Naive thymus-derived CD4-positive, alpha-beta T cell (primary cell): ENCODE data around the gene BBS12. TPM values are rescaled to one million over a fixed set of nuclear protein-coding genes. Genes with fewer than 3 reads are reported as not detected.

Source experiments
- ATAC-seq: fragments of 150-1000 bp; cut with Tn5 transposase; 2 replicates; pipeline ENCODE4 v1.10.0; 2021; ENCODE audit warnings: mild to moderate bottlenecking, moderate library complexity
- CTCF ChIA-PET: fragments of 350-600 bp; sonication (Branson Sonifier 250); formaldehyde crosslinking; loops from one replicate; lab custom pipeline; 2021; ENCODE audit warnings: antibody characterized with exemption; lab: Charles Lee
- POLR2A ChIA-PET: fragments of 350-600 bp; sonication (Branson Sonifier 250); formaldehyde crosslinking; loops from one replicate; lab custom pipeline; 2021; ENCODE audit warnings: antibody characterized with exemption, inconsistent platforms; lab: Charles Lee
- DNase-seq, 9 donors: peaks; one replicate each; pipeline versions ENCODE4 v3.0.0 to v3.0.0-alpha.2; 2020 to 2022; ENCODE audit warnings: mixed read lengths in 1 of 9
- H3K27ac ChIP-seq: one replicate; pipeline ENCODE4 v1.7.0; 2013; ENCODE audit warnings: mild to moderate bottlenecking, low read depth, low read length, moderate library complexity
- H3K27me3 ChIP-seq, 2 donors: one replicate each; pipeline ENCODE4 v1.7.0; 2013; ENCODE audit warnings: low read length in 2 of 2, mild to moderate bottlenecking in 2 of 2, moderate library complexity in 2 of 2; ENCODE audit not compliant: control insufficient read depth in 2 of 2, insufficient read depth in 2 of 2
- H3K36me3 ChIP-seq, 3 experiments: 1 replicate in 2 of 3; 2 replicates in 1 of 3; pipeline ENCODE4 v1.7.0; 2013; ENCODE audit warnings: low read length in 3 of 3, mild to moderate bottlenecking in 3 of 3, moderate library complexity in 1 of 3; ENCODE audit not compliant: insufficient read depth in 3 of 3, control insufficient read depth in 2 of 3
- H3K4me1 ChIP-seq, 2 donors: one replicate each; pipeline ENCODE4 v1.7.0; 2013; ENCODE audit warnings: low read length in 2 of 2, mild to moderate bottlenecking in 2 of 2, moderate library complexity in 1 of 2; ENCODE audit not compliant: control insufficient read depth in 2 of 2, insufficient read depth in 2 of 2
- H3K4me3 ChIP-seq: 2 replicates; pipeline ENCODE4 v1.7.0; 2013; ENCODE audit warnings: mild to moderate bottlenecking, low read length
- H3K9me3 ChIP-seq, 3 experiments: 1 replicate in 2 of 3; 2 replicates in 1 of 3; pipeline ENCODE4 v1.7.0; 2013; ENCODE audit warnings: low read length in 3 of 3; ENCODE audit not compliant: control insufficient read depth in 2 of 3
- H3K27ac Mint-ChIP-seq, 9 donors: one replicate each; pipeline ENCODE4 v1.8.0; 2020 to 2022; ENCODE audit warnings: mixed read lengths in 9 of 9, mild to moderate bottlenecking in 8 of 9, moderate library complexity in 5 of 9, inconsistent platforms in 2 of 9
- H3K27me3 Mint-ChIP-seq, 5 donors: one replicate each; pipeline ENCODE4 v1.8.0; 2021 to 2022; ENCODE audit warnings: mixed read lengths in 5 of 5, mild to moderate bottlenecking in 1 of 5
- H3K36me3 Mint-ChIP-seq, 5 donors: one replicate each; pipeline ENCODE4 v1.8.0; 2020 to 2022; ENCODE audit warnings: mixed read lengths in 5 of 5, mild to moderate bottlenecking in 3 of 5, inconsistent platforms in 1 of 5
- H3K4me1 Mint-ChIP-seq, 7 donors: one replicate each; pipeline ENCODE4 v1.8.0; 2020 to 2022; ENCODE audit warnings: mixed read lengths in 7 of 7, mild to moderate bottlenecking in 3 of 7, inconsistent platforms in 1 of 7
- H3K4me3 Mint-ChIP-seq, 10 donors: one replicate each; pipeline ENCODE4 v1.8.0; 2020 to 2022; ENCODE audit warnings: mild to moderate bottlenecking in 10 of 10, mixed read lengths in 10 of 10, moderate library complexity in 6 of 10, inconsistent platforms in 2 of 10
- H3K9me3 Mint-ChIP-seq, 11 donors: one replicate each; pipeline ENCODE4 v1.8.0; 2020 to 2022; ENCODE audit warnings: mixed read lengths in 11 of 11, mild to moderate bottlenecking in 4 of 11, inconsistent platforms in 1 of 11, moderate library complexity in 1 of 11
- intact Hi-C, 2 donors: fragments of 100-400 bp; cut with micrococcal nuclease; formaldehyde crosslinking; loops; one replicate each; pipeline ENCODE4 v1.15.1; 2023
- polyA plus RNA-seq, 2 donors: library from polyadenylated mRNA; unstranded; fragments of 300-500 nt; fragmentation: Illumina TruSeq; gene quantifications; one replicate each; pipeline ENCODE4 v1.2.3, GENCODE V29; 2021
- total RNA-seq, 6 experiments: library from RNA in 5 of 6; stranded (reverse) in 5 of 6; gene quantifications; 1 replicate in 5 of 6; 2 replicates in 1 of 6; pipeline ENCODE4 v1.2.3 and lab custom pipeline; 2021 to 2026

The BBS12 gene
- total and polyA plus RNA-seq, 7 experiments from 2014 or later = 0.71 to 4.3 (median 1.9) TPM

GRCh38 chr4:122744229-122744628 is 11.7 kb downstream of the BBS12 start:
- DNase-seq = no peak
- H3K36me3 ChIP-seq = peaks cover 0 to 14% (median 0%) of the 10 kb centered on the region in 3 experiments
- Mint-ChIP-seq H3K9me3 (peaks cover 0 to 39% (median 11%) of the 10 kb centered on the region in 11 donors), H3K36me3 (peaks cover 10 to 39% (median 34%) of the 10 kb centered on the region in 5 donors), H3K27me3 (no peaks in the 10 kb centered on the region), H3K27ac (no peak overlapping the region), H3K4me3 (no peak overlapping the region), H3K4me1 (peaks cover 0 to 29% (median 0%) of the 10 kb centered on the region in 7 donors)
- H3K4me1 ChIP-seq = no peaks in the 10 kb centered on the region
- peak; percentile 57 for ATAC-seq
- H3K27ac ChIP-seq = no peak overlapping the region
- intact Hi-C loops = no loop called here
- H3K9me3 ChIP-seq = peaks cover 0 to 12% (median 6%) of the 10 kb centered on the region in 3 experiments
- no peaks in the 10 kb centered on the region for H3K27me3 ChIP-seq
- no peak overlapping the region for H3K4me3 ChIP-seq
- ChIA-PET POLR2A (no interaction called here), CTCF (interaction anchor here (0.5 kb wide), 1 partner anchor 9 kb away, joined by 3 read pairs; no protein-coding TSS in a partner anchor)

- no peak overlapping the region for H3K4me3 ChIP-seq
- peak overlapping the region in 1 of 9 donors; percentile 85 for H3K27ac Mint-ChIP-seq
- POLR2A ChIA-PET = no interaction called here
- H3K4me1 ChIP-seq = no peaks in the 10 kb centered on the region
- peaks cover 0 to 28% (median 8%) of the 10 kb centered on the region in 11 donors for H3K9me3 Mint-ChIP-seq
- CTCF ChIA-PET = interaction anchor here (1.3 kb wide), 1 partner anchor 11 kb away, joined by 6 read pairs; no protein-coding TSS in a partner anchor
- peaks cover 10 to 35% (median 26%) of the 10 kb centered on the region in 5 donors for H3K36me3 Mint-ChIP-seq
- peaks cover 14 to 20% (median 18%) of the 10 kb centered on the region in 5 donors for H3K27me3 Mint-ChIP-seq
- peaks cover 0 to 14% (median 0%) of the 10 kb centered on the region in 3 experiments for H3K36me3 ChIP-seq
- ATAC-seq (peak; percentile 52), DNase-seq (no peak)
- no peaks in the 10 kb centered on the region for H3K27me3 ChIP-seq
- intact Hi-C loops = loop anchor here in 1 of 2 donors (1.0 kb wide), 1 partner anchor 14 kb away; the partner anchor contains the start of gene BBS12
- H3K9me3 ChIP-seq = peaks cover 0 to 12% (median 6%) of the 10 kb centered on the region in 3 experiments
- no peak overlapping the region for H3K27ac ChIP-seq
- H3K4me1 Mint-ChIP-seq = peaks cover 0 to 32% (median 0%) of the 10 kb centered on the region in 7 donors
- H3K4me3 Mint-ChIP-seq = peak overlapping the region in 1 of 10 donors; percentile 47
These were observed 14.0 kb downstream of the BBS12 start for GRCh38 chr4:122746485-122746965.

GRCh38 chr4:122747068-122747467 is 14.6 kb downstream of the BBS12 start:
- no peaks in the 10 kb centered on the region for H3K27me3 ChIP-seq
- no peak overlapping the region for H3K4me3 ChIP-seq
- peaks cover 0 to 32% (median 0%) of the 10 kb centered on the region in 7 donors for H3K4me1 Mint-ChIP-seq
- ATAC-seq = no peak
- POLR2A ChIA-PET = no interaction called here
- H3K27ac ChIP-seq = no peak overlapping the region
- intact Hi-C loops = no loop called here
- peaks cover 0 to 27% (median 6%) of the 10 kb centered on the region in 11 donors for H3K9me3 Mint-ChIP-seq
- peak overlapping the region in 1 of 9 donors; percentile 85 for H3K27ac Mint-ChIP-seq
- H3K4me1 ChIP-seq = no peaks in the 10 kb centered on the region
- peaks cover 19 to 25% (median 24%) of the 10 kb centered on the region in 5 donors for H3K27me3 Mint-ChIP-seq
- no peak for DNase-seq
- peaks cover 10 to 33% (median 20%) of the 10 kb centered on the region in 5 donors for H3K36me3 Mint-ChIP-seq
- H3K4me3 Mint-ChIP-seq = peak overlapping the region in 1 of 10 donors; percentile 47
- H3K36me3 ChIP-seq = peaks cover 0 to 11% (median 0%) of the 10 kb centered on the region in 3 experiments
- peaks cover 0 to 12% (median 6%) of the 10 kb centered on the region in 3 experiments for H3K9me3 ChIP-seq
- CTCF ChIA-PET = interaction anchor here (1.3 kb wide), 1 partner anchor 11 kb away, joined by 6 read pairs; no protein-coding TSS in a partner anchor

GRCh38 chr4:122747883-122748282 is 15.4 kb downstream of the BBS12 start:
- H3K27me3 ChIP-seq = no peaks in the 10 kb centered on the region
- H3K36me3 ChIP-seq = peaks cover 0 to 6% (median 0%) of the 10 kb centered on the region in 3 experiments
- H3K9me3 ChIP-seq = peaks cover 0 to 11% (median 6%) of the 10 kb centered on the region in 3 experiments
- H3K36me3 Mint-ChIP-seq = peaks cover 2 to 27% (median 12%) of the 10 kb centered on the region in 5 donors
- no peaks in the 10 kb centered on the region for H3K4me1 ChIP-seq
- H3K4me1 Mint-ChIP-seq = peaks cover 0 to 32% (median 0%) of the 10 kb centered on the region in 7 donors
- DNase-seq (no peak), ATAC-seq (no peak)
- peak overlapping the region in 1 of 9 donors; percentile 72 for H3K27ac Mint-ChIP-seq
- H3K27me3 Mint-ChIP-seq = peaks cover 22 to 33% (median 27%) of the 10 kb centered on the region in 5 donors
- CTCF ChIA-PET = interaction anchor here (1.3 kb wide), 1 partner anchor 10 kb away, joined by 6 read pairs; no protein-coding TSS in a partner anchor
- intact Hi-C loops = no loop called here
- H3K4me3 Mint-ChIP-seq = no peak overlapping the region
- POLR2A ChIA-PET = no interaction called here
- H3K9me3 Mint-ChIP-seq = peaks cover 0 to 21% (median 5%) of the 10 kb centered on the region in 11 donors
- H3K4me3 ChIP-seq = no peak overlapping the region
- H3K27ac ChIP-seq = no peak overlapping the region

DNA sequence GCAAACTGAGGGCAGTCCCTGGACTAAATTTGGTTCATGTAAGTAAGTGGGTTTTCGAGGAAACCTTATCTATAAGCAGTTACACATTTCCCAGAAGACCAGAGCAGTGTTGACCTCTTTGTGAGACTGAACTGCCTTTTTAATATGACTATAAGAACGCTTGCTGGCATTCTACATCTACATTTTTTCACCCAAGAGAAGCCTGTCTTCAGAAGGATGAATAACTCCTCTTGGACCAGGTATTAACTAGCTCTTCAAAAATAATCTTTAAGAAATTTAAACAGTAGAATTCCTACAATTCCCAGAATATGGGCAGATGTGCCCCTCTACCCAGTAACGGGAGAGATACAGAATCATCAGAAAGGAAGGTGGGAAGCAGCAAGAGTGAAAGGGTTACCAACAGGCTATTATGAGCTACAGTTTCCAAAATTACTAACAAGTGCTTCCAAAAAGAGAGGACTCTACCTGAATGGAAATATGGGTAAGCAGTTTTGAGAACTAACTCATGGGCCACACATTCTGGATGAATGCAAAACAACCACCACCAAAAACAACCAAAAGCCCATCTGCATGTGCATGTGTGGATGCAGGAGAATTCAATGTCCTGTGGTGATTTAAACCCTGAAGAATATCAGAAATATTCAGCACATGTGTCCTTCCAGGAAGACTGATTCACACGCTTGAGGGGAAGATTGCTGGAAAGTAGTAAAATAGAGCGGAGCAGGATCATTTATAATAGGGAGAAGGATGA is 17.4 kb downstream of the BBS12 start:
- Histone ChIP-seq H3K9me3 (no peaks in the 10 kb centered on the region), H3K4me1 (no peaks in the 10 kb centered on the region), H3K4me3 (no peak overlapping the region), H3K27me3 (no peaks in the 10 kb centered on the region), H3K36me3 (no peaks in the 10 kb centered on the region), H3K27ac (no peak overlapping the region)
- ChIA-PET CTCF (interaction anchor here (0.6 kb wide), 1 partner anchor 1503 kb away, joined by 4 read pairs; no protein-coding TSS in a partner anchor), POLR2A (interaction anchor here (0.6 kb wide), 1 partner anchor 8 kb away, joined by 3 read pairs; no protein-coding TSS in a partner anchor)
- intact Hi-C loops = no loop called here
- Mint-ChIP-seq H3K9me3 (peaks cover 0 to 18% (median 3%) of the 10 kb centered on the region in 11 donors), H3K4me1 (peaks cover 0 to 32% (median 0%) of the 10 kb centered on the region in 7 donors), H3K27me3 (peaks cover 27 to 37% (median 35%) of the 10 kb centered on the region in 5 donors), H3K27ac (no peak overlapping the region), H3K4me3 (no peak overlapping the region), H3K36me3 (peaks cover 0 to 17% (median 0%) of the 10 kb centered on the region in 5 donors)
- DNase-seq (no peak), ATAC-seq (no peak)

DNA sequence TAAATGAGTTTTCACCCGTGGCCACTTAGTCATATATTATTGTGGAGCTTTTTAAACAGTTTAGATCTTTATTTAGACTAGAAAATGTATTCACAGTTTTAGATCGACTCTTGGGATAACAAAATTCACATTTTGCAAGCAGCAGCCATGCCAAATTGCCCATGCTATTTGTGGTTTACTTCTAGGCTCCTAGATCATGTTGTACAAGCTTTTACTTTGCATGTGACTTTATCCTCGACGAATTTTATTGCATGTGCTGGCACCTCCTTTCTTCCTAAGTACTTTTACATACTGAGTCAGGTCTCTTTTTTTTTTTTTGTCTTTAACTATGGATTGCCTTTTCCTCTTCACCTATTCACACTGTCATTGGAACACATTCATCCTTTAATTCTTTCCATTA is 23.2 kb downstream of the BBS12 start:
- no peak overlapping the region for H3K4me3 ChIP-seq
- ATAC-seq = no peak
- H3K9me3 ChIP-seq = no peaks in the 10 kb centered on the region
- Mint-ChIP-seq H3K27me3 (peaks cover 17 to 39% (median 35%) of the 10 kb centered on the region in 5 donors), H3K27ac (no peak overlapping the region), H3K9me3 (no peaks in the 10 kb centered on the region), H3K36me3 (no peaks in the 10 kb centered on the region), H3K4me1 (peaks cover 0 to 6% (median 0%) of the 10 kb centered on the region in 7 donors), H3K4me3 (no peak overlapping the region)
- CTCF ChIA-PET = interaction anchor here (0.7 to 1.2 kb wide), 2 partner anchors 175 to 338 kb away, joined by 3 read pairs; no protein-coding TSS in a partner anchor
- no peak overlapping the region for H3K27ac ChIP-seq
- H3K4me1 ChIP-seq = no peaks in the 10 kb centered on the region
- DNase-seq = no peak
- intact Hi-C loops = loop anchor here (2.0 to 5.0 kb wide), 3 partner anchors 23 to 907 kb away; partner anchors contain the start of gene BBS12 (in 1 of the 2)
- POLR2A ChIA-PET = no interaction called here
- H3K27me3 ChIP-seq = peaks cover 0 to 3% of the 10 kb centered on the region in 2 donors
- H3K36me3 ChIP-seq = no peaks in the 10 kb centered on the region
